Measurements from ENCODE around the gene AOC2.

- no peak for TF ChIP-seq CTCF (conservative IDR thresholded peaks at IDR 0.05; ENCODE audit: low read length)
- no peak for TF ChIP-seq EZH2phosphoT487 (IDR thresholded peaks at IDR 0.05; ENCODE audit: borderline replicate concordance)
These were observed 35.1 kb upstream of the AOC2 start for GRCh38 chr17:42809250-42809649.
